GM12878 (cell line): Measurements from ENCODE around the gene MANEAL.

Experiments used
- ASH2L ChIP-seq: fragments of 300-600, 200-600 bp; sonication (generic); IDR thresholded peaks from 2 replicates; pipeline ENCODE4 v1.6.1; 2017; ENCODE audit warnings: low read depth, mild to moderate bottlenecking, borderline replicate concordance
- JUND ChIP-seq: IDR thresholded peaks from 2 replicates; pipeline ENCODE4 v1.6.1; 2012; ENCODE audit warnings: low read depth, mild to moderate bottlenecking, low read length, improper control_type of control experiment, moderate library complexity
- NRF1 ChIP-seq: conservative IDR thresholded peaks from 2 replicates; pipeline ENCODE4 v1.6.1; 2011; ENCODE audit warnings: mild to moderate bottlenecking, low read depth, low read length, improper control_type of control experiment
- POLR2A ChIP-seq: IDR thresholded peaks from 2 replicates; pipeline ENCODE4 v1.6.1; 2011; ENCODE audit warnings: low read depth, mild to moderate bottlenecking, low read length
- TARDBP ChIP-seq: IDR thresholded peaks from 2 replicates; pipeline ENCODE4 v1.6.1; 2016; ENCODE audit warnings: borderline replicate concordance
- ZNF24 ChIP-seq: fragments of 450-650 bp; IDR thresholded peaks from 2 replicates; pipeline ENCODE4 v1.6.1; 2017; ENCODE audit warnings: antibody characterized with exemption, mild to moderate bottlenecking
- TF ChIP-seq, protein P1 (sequence below): IDR thresholded peaks from 2 replicates; pipeline ENCODE4 v1.6.1; 2012; ENCODE audit warnings: low read depth, low read length, improper control_type of control experiment
- TF ChIP-seq, protein P2 (sequence below), 3 experiments: IDR thresholded peaks in 2 of 3; conservative IDR thresholded peaks in 1 of 3; 2 replicates each; pipeline ENCODE4 v1.5.1; 2011; ENCODE audit warnings: low read depth in 3 of 3, low read length in 3 of 3, mild to moderate bottlenecking in 3 of 3, control low read depth in 2 of 3, moderate library complexity in 2 of 3, inconsistent platforms in 1 of 3, mixed read lengths in 1 of 3; ENCODE audit not compliant: control insufficient read depth in 2 of 3, insufficient read depth in 1 of 3; ENCODE audit errors: extremely low read depth in 1 of 3

- TF ChIP-seq, protein P1, sequence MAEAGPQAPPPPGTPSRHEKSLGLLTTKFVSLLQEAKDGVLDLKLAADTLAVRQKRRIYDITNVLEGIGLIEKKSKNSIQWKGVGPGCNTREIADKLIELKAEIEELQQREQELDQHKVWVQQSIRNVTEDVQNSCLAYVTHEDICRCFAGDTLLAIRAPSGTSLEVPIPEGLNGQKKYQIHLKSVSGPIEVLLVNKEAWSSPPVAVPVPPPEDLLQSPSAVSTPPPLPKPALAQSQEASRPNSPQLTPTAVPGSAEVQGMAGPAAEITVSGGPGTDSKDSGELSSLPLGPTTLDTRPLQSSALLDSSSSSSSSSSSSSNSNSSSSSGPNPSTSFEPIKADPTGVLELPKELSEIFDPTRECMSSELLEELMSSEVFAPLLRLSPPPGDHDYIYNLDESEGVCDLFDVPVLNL, result no peak
- TF ChIP-seq POLR2A, result no peak
- TF ChIP-seq, protein P2, sequence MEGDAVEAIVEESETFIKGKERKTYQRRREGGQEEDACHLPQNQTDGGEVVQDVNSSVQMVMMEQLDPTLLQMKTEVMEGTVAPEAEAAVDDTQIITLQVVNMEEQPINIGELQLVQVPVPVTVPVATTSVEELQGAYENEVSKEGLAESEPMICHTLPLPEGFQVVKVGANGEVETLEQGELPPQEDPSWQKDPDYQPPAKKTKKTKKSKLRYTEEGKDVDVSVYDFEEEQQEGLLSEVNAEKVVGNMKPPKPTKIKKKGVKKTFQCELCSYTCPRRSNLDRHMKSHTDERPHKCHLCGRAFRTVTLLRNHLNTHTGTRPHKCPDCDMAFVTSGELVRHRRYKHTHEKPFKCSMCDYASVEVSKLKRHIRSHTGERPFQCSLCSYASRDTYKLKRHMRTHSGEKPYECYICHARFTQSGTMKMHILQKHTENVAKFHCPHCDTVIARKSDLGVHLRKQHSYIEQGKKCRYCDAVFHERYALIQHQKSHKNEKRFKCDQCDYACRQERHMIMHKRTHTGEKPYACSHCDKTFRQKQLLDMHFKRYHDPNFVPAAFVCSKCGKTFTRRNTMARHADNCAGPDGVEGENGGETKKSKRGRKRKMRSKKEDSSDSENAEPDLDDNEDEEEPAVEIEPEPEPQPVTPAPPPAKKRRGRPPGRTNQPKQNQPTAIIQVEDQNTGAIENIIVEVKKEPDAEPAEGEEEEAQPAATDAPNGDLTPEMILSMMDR (IDR thresholded peaks at IDR 0.05 in 2 of 3, conservative IDR thresholded peaks at IDR 0.05 in 1 of 3; ENCODE audit: control insufficient read depth in 2 of 3, extremely low read depth in 1 of 3, insufficient read depth in 1 of 3, low read depth in 3 of 3, low read length in 3 of 3), result no peak
- no peak for TF ChIP-seq NRF1
- no peak for TF ChIP-seq TARDBP
- no peak for TF ChIP-seq ASH2L
- TF ChIP-seq JUND, result no peak
- TF ChIP-seq ZNF24, result no peak
These were observed 41.4 kb upstream of the MANEAL start for GRCh38 chr1:37752213-37752582.
